Astrocyte of the cerebellum (primary cell): Measurements from ENCODE around the gene EXOC6B.
"Not testable (repeated sequence)": the region's sequence is repeated elsewhere in the genome, so short reads cannot be mapped to it uniquely, and the experiment has no call there.

Experiments
- DNase-seq: peaks from one replicate; pipeline ENCODE4 v3.0.0-alpha.2; 2011; ENCODE audit warnings: low read depth
- H3K4me3 ChIP-seq: 2 replicates; pipeline ENCODE4 v1.5.1; 2011; ENCODE audit warnings: mild to moderate bottlenecking, low read depth, low read length, moderate library complexity
- in situ Hi-C: cut with HindIII; loops from 2 replicates; pipeline ENCODE4 v1.10.0; 2017; ENCODE audit warnings: low sequenced_read_pairs
- TF ChIP-seq, protein P1 (sequence below): IDR thresholded peaks from 2 replicates; pipeline ENCODE4 v1.5.1; 2012; ENCODE audit warnings: low read length, low read depth, moderate library complexity, mild to moderate bottlenecking; ENCODE audit errors: missing control alignments

The EXOC6B gene

DNA sequence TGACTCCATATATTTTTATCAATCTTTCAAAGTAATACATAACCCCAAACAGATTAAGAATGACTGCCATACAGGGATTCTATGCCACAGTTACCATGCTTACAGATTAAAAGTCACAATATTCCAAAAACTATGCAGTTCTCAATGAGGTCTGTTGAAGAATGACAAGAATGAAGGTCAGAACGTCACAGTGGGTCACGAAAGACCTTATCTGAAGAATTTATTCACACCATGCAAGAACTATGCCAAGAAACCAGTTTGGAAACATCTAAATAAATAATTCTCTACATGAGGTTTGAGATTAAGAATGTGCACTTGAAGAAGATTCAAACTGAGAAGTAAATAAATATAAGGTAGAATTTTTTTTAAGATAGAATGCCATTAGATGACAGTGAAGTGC is 253.3 kb downstream of the EXOC6B start:
- H3K4me3 ChIP-seq: no peak overlapping the region
- in situ Hi-C loops: loop anchor here (10.0 kb wide), 1 partner anchor 638 kb away; no protein-coding TSS in a partner anchor
- DNase-seq: no peak
- TF ChIP-seq, protein P1, sequence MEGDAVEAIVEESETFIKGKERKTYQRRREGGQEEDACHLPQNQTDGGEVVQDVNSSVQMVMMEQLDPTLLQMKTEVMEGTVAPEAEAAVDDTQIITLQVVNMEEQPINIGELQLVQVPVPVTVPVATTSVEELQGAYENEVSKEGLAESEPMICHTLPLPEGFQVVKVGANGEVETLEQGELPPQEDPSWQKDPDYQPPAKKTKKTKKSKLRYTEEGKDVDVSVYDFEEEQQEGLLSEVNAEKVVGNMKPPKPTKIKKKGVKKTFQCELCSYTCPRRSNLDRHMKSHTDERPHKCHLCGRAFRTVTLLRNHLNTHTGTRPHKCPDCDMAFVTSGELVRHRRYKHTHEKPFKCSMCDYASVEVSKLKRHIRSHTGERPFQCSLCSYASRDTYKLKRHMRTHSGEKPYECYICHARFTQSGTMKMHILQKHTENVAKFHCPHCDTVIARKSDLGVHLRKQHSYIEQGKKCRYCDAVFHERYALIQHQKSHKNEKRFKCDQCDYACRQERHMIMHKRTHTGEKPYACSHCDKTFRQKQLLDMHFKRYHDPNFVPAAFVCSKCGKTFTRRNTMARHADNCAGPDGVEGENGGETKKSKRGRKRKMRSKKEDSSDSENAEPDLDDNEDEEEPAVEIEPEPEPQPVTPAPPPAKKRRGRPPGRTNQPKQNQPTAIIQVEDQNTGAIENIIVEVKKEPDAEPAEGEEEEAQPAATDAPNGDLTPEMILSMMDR: no peak

DNA sequence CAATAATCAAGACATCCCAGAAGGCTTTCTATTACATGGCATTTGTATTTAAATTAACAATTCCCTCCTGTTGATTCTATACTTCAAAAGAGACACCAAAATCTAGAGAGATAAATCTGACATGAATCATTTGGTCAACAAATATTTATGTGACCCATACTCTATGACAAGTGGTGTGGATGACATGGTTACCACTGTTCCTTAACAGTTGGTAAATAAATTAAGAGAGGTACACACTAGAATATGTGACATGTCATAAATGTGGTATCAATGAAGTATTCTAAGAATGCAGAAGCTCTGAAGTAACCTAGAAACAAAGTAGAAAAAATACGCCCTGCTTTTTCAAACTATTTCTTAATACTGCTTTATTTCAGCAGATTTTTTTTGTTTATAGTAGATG is 255.4 kb downstream of the EXOC6B start:
- DNase-seq: no peak
- in situ Hi-C loops: loop anchor here (10.0 kb wide), 1 partner anchor 636 kb away; no protein-coding TSS in a partner anchor
- TF ChIP-seq, protein P1: no peak
- H3K4me3 ChIP-seq: no peak overlapping the region

DNA sequence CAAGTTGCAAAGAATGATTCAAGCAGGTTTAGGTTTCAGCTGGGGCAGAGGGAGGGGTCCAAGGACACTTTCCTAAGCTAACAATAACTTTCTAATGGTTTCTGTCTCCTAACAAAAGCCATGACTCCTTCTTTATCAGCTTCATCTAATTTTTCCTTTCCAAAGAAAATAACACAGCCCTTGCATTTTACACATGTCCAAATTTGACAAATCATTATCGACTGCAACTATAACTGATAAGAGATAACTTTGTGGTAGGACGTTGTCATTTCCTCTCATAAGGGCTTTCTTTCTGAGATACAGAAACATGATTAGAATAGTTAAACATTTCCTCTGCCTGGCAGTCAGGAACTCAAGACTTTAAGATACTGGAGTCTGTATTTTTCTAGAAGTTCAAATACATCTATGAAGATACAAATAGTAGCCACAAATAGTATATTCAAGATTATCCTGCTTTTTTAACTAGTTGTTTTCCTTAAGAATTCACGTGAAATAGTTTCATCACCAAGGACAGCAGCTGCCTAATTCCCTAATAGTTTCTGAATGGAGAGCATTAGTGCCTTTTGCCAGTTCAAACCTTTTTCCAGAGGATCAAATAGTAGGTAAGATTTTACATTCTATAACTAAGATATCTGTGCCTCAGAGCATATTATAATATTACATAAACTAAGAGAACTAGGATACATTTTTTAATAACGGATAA is 263.2 kb downstream of the EXOC6B start:
- no peak for DNase-seq
- no peak overlapping the region for H3K4me3 ChIP-seq
- in situ Hi-C loops: no loop called here
- TF ChIP-seq, protein P1: no peak

- no peak overlapping the region for H3K4me3 ChIP-seq
- TF ChIP-seq, protein P1: no peak
- in situ Hi-C loops: no loop called here
- no peak for DNase-seq
Measured at GRCh38 chr2:72561621-72562318, 264.1 kb downstream of the EXOC6B start.

DNA sequence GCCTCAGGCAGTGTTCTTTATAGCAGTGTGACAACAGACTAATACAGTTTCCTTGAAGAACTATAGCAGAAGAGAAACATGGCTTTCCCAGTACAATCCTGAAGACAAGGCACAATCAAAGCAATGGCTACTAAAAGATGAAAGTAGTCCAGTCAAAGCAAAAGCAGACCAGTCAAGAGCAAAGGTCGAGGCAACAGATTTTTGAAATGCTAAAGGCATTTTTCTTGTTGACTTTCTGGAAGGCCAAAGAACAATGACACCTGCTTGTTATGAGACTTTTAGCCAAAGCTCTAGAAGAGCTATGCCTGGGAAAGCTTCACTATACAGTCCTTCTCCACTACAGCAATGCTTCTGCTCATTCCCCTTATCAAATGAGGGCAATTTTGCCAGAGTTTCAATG is 269.9 kb downstream of the EXOC6B start:
- TF ChIP-seq, protein P1: no peak
- in situ Hi-C loops: no loop called here
- H3K4me3 ChIP-seq: no peak overlapping the region
- DNase-seq: no peak

- DNase-seq, H3K4me3 ChIP-seq, in situ Hi-C loops: not testable (repeated sequence)
Measured at GRCh38 chr2:72555363-72555762, 270.5 kb downstream of the EXOC6B start.

- DNase-seq, H3K4me3 ChIP-seq, in situ Hi-C loops: not testable (repeated sequence)
Measured at GRCh38 chr2:72554910-72555309, 270.9 kb downstream of the EXOC6B start.
